Transverse colon (tissue), 4 donors: ENCODE measurements around the gene BTBD2. TPM values are rescaled to one million over a fixed set of nuclear protein-coding genes. Genes with fewer than 3 reads are reported as not detected.

Experiments used
- DNase-seq: peaks from one replicate; pipeline ENCODE4 v3.0.0-alpha.2; 2019
- H3K27ac ChIP-seq, 4 donors: fragments of 200-600 bp; sonication (generic); 2 replicates each; pipeline ENCODE4 v1.5.1; 2016 to 2018; ENCODE audit warnings: inconsistent platforms in 4 of 4
- H3K27me3 ChIP-seq: fragments of 200-600 bp; sonication (generic); 2 replicates; pipeline ENCODE4 v1.5.1; 2017; ENCODE audit warnings: inconsistent platforms
- H3K36me3 ChIP-seq, 4 donors: fragments of 200-600 bp; sonication (generic); 2 replicates each; pipeline ENCODE4 v1.5.1; 2017 to 2019; ENCODE audit warnings: inconsistent platforms in 4 of 4
- H3K4me1 ChIP-seq, 4 donors: fragments of 200-600 bp; sonication (generic); 2 replicates each; pipeline ENCODE4 v1.5.1; 2017 to 2020; ENCODE audit warnings: inconsistent platforms in 4 of 4
- H3K4me3 ChIP-seq, 4 donors: fragments of 200-600 bp; sonication (generic); 1 replicate in 1 of 4; 2 replicates in 3 of 4; pipeline versions ENCODE4 v1.5.1 to v1.6.1; 2017 to 2019; ENCODE audit warnings: inconsistent platforms in 4 of 4
- H3K9me3 ChIP-seq, 2 donors: fragments of 200-600 bp; sonication (generic); 2 replicates each; pipeline ENCODE4 v1.5.1; 2017 to 2019; ENCODE audit warnings: inconsistent platforms in 2 of 2
- EP300 ChIP-seq: sonication (generic); formaldehyde crosslinking; IDR thresholded peaks from one replicate; pipeline ENCODE4 v1.6.1; 2017; ENCODE audit warnings: antibody characterized with exemption, low read depth
- POLR2A ChIP-seq: fragments of 450-650 bp; IDR thresholded peaks from one replicate; pipeline ENCODE4 v1.6.1; 2016; ENCODE audit warnings: antibody characterized with exemption, mild to moderate bottlenecking, moderate library complexity
- POLR2AphosphoS5 ChIP-seq, 3 donors: sonication (generic); formaldehyde crosslinking; IDR thresholded peaks; one replicate each; pipeline ENCODE4 v1.6.1; 2016; ENCODE audit warnings: antibody characterized with exemption in 3 of 3
- WGBS, 2 donors: methylation state at CpG; one replicate each; pipeline ENCODE4 v1.1.5; 2018; ENCODE audit warnings: low coverage in 1 of 2; 5-methylcytosine and 5-hydroxymethylcytosine counted together
- in situ Hi-C, 4 donors: fragments of 200-750 bp; cut with MboI; loops; one replicate each; pipeline versions ENCODE4 v1.15.0 to v1.15.1; 2017; ENCODE audit warnings: low sequenced_read_pairs in 3 of 4, low pct_ligation_motif_present in 1 of 4, low pct_unique_long_range_greater_than_20kb in 1 of 4
- intact Hi-C: fragments of 100-400 bp; cut with DNase I; formaldehyde crosslinking; loops from one replicate; pipeline ENCODE4 v1.15.1; 2023; ENCODE audit warnings: low total_unique reads
- total RNA-seq, 4 donors: library from RNA; depleted of rRNA; stranded (reverse); fragments of >200 nt; gene quantifications; one replicate each; pipeline ENCODE4 v1.1.0, GENCODE V29; 2016
- TF ChIP-seq, protein P1 (sequence below), 5 experiments: fragments of 200-600 bp in 3 of 5; fragments of 450-650 bp in 2 of 5; sonication (generic) in 3 of 5; IDR thresholded peaks; 1 replicate in 2 of 5; 2 replicates in 3 of 5; pipeline ENCODE4 v1.5.1; 2016 to 2017; ENCODE audit warnings: antibody characterized with exemption in 5 of 5, inconsistent platforms in 3 of 5, mild to moderate bottlenecking in 2 of 5, moderate library complexity in 1 of 5

BTBD2 gene
- total RNA-seq, 4 donors from 2014 or later = 66.7 to 88.6 (median 84.4) TPM

DNA sequence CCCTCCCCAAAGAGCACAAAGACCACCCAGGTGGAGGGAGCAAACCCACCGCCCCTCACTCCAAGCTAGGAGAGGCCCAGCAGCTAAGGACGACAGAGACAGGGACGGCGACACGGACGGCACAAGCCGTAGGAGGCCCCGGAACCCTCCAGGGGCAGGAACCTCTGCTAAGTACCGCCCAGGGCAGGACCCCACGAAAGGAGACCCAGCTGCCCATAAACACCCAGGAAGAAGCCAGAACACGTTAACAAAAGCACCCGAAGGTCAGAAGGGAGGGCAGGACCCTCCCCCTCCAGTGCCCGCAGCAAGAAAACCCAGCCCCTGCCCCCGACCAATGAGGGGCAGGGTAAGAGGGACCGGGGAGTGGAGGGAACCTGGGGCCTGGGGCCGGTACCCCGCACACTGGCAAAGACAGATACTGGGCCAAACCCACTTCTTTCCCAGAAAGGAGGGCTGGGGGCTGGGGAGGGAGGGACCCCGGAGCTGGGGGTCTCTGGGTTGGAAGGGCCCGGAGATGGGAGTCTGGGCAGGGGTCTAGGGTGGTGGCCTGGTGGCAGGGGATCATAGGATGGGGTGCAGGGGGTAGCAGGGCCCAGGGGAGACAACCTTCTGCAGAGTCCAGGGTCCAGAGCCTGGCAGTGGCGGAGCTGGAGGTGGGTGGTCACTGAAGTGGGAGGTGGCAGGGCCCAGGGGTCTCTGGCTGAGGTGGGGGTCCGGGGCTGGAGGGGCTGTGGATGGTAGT lies 2.4 kb downstream of the BTBD2 start:
- Histone ChIP-seq H3K4me3 (no peak overlapping the region), H3K9me3 (no peaks in the 10 kb centered on the region), H3K4me1 (peaks cover 5 to 25% (median 20%) of the 10 kb centered on the region in 4 donors), H3K27me3 (no peaks in the 10 kb centered on the region), H3K36me3 (no peaks in the 10 kb centered on the region), H3K27ac (no peak overlapping the region)
- TF ChIP-seq POLR2A (no peak), POLR2AphosphoS5 (IDR thresholded peaks at IDR 0.05) (no peak), EP300 (no peak)
- TF ChIP-seq, protein P1, sequence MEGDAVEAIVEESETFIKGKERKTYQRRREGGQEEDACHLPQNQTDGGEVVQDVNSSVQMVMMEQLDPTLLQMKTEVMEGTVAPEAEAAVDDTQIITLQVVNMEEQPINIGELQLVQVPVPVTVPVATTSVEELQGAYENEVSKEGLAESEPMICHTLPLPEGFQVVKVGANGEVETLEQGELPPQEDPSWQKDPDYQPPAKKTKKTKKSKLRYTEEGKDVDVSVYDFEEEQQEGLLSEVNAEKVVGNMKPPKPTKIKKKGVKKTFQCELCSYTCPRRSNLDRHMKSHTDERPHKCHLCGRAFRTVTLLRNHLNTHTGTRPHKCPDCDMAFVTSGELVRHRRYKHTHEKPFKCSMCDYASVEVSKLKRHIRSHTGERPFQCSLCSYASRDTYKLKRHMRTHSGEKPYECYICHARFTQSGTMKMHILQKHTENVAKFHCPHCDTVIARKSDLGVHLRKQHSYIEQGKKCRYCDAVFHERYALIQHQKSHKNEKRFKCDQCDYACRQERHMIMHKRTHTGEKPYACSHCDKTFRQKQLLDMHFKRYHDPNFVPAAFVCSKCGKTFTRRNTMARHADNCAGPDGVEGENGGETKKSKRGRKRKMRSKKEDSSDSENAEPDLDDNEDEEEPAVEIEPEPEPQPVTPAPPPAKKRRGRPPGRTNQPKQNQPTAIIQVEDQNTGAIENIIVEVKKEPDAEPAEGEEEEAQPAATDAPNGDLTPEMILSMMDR (IDR thresholded peaks at IDR 0.05) = no peak
- intact Hi-C loops = no loop called here
- no peak for DNase-seq
- in situ Hi-C loops = no loop called here
- 89 to 93% methylated on average over 7 to 21 of the region's 21 CpGs for WGBS, 2 donors

DNA sequence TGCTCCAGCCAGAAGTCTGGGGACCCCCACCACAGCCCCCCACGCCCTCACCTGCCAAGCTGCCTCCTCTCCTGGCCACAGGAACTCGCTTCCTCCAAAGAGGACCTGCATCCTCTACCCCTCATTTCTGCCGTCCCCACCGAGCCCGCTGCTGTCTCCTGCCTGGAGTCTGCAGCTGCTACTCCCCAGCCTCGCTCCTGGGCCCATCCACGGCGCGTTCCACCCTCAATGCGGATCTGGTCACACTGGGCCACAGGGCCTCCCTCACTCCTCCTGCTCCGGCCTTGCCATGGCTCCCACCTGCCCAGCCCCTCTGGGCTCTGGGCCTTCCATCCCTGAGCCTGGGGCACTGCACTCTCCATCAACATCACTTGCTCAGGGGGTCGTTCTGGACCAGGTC lies 4.3 kb downstream of the BTBD2 start:
- DNase-seq = no peak
- no peaks in the 10 kb centered on the region for H3K9me3 ChIP-seq
- intact Hi-C loops = no loop called here
- H3K27me3 ChIP-seq = no peaks in the 10 kb centered on the region
- H3K4me1 ChIP-seq = peaks cover under 1 to 20% (median 18%) of the 10 kb centered on the region in 4 donors
- 95% methylated on average over 12 of the region's 12 CpGs; no CpG with 5 or more reads in 1 of the 2 donors for WGBS, 2 donors
- TF ChIP-seq, protein P1 (IDR thresholded peaks at IDR 0.05) = no peak
- TF ChIP-seq EP300 = no peak
- TF ChIP-seq POLR2AphosphoS5 (IDR thresholded peaks at IDR 0.05) = no peak
- TF ChIP-seq POLR2A = no peak
- H3K36me3 ChIP-seq = no peaks in the 10 kb centered on the region
- no peak overlapping the region for H3K27ac ChIP-seq
- H3K4me3 ChIP-seq = no peak overlapping the region
- in situ Hi-C loops = no loop called here

DNA sequence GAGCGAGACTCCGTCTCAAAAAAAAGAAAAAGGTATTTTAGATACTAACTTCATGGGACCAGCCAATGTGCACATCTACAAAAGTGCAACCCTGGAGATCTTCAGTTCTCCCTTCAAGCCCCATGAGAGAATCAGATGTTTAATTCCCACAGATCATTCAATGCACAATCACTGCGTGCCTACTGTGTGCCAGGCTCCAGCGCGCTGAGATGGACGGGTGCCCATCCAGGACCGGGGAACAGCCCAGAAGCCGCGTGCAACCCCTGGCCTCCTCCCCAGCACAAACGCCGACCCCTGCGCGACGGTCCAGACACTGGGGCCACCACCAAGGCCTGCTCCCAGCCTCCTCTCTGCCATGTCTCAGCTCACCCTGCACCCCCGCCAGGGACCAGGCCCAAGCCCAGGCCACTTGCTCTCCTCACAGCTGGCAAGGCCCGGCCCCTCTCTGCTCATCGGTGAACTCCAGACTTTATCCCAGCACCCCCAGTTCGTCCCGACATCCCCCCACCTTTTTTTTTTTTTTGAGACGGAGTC lies 5.3 kb downstream of the BTBD2 start:
- H3K4me3 ChIP-seq = no peak overlapping the region
- no peak for DNase-seq
- intact Hi-C loops (no loop called here), in situ Hi-C loops (no loop called here)
- no peaks in the 10 kb centered on the region for H3K9me3 ChIP-seq
- TF ChIP-seq POLR2AphosphoS5 (IDR thresholded peaks at IDR 0.05) (no peak), POLR2A (no peak), EP300 (no peak)
- TF ChIP-seq, protein P1 (IDR thresholded peaks at IDR 0.05) = no peak
- H3K36me3 ChIP-seq = no peaks in the 10 kb centered on the region
- no peak overlapping the region for H3K27ac ChIP-seq
- no peaks in the 10 kb centered on the region for H3K27me3 ChIP-seq
- peaks cover 0 to 19% (median 16%) of the 10 kb centered on the region in 4 donors for H3K4me1 ChIP-seq
- WGBS, 2 donors = 93 to 95% methylated on average over 5 to 13 of the region's 20 CpGs

DNA sequence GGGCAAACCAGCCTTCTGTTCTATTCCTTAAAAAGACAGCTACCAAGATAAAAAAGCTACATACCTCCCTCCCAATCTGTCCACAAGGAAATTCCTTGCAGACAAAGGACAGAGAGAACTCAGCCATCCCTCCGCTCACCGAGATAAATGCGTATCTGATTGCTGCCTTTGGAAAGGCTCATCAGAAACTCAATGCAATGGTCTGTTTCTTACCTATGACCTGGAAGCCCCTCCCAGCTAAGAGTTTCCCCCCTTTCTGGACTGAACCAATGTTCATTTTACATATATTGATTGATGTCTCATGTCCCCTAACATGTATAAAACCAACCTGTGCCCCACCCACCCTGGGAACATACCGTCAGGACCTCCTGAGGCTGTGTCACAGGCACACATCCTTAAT lies 11.6 kb downstream of the BTBD2 start:
- H3K4me1 ChIP-seq = no peaks in the 10 kb centered on the region
- H3K36me3 ChIP-seq = peaks cover 0 to 9% (median 0%) of the 10 kb centered on the region in 4 donors
- no peak overlapping the region for H3K27ac ChIP-seq
- no peak for DNase-seq
- no peaks in the 10 kb centered on the region for H3K9me3 ChIP-seq
- WGBS, 2 donors = 92 to 97% methylated on average over 4 of the region's 4 CpGs
- H3K27me3 ChIP-seq = no peaks in the 10 kb centered on the region
- TF ChIP-seq EP300 = no peak
- TF ChIP-seq POLR2A = no peak
- no peak for TF ChIP-seq POLR2AphosphoS5 (IDR thresholded peaks at IDR 0.05)
- intact Hi-C loops = no loop called here
- no peak overlapping the region for H3K4me3 ChIP-seq
- in situ Hi-C loops = no loop called here
